Panc1 (cell line): ENCODE data around the gene CAPZA2. TPM values are rescaled to one million over a fixed set of nuclear protein-coding genes. Genes with fewer than 3 reads are reported as not detected.

Experiments
- ATAC-seq: fragments of 200-7000 bp; cut with Tn5 transposase; 2 replicates; pipeline ENCODE4 v1.9.1; 2020; ENCODE audit warnings: mild to moderate bottlenecking, moderate library complexity
- BruUV-seq: library from RNA; stranded (reverse); fragments of 400-500 nt; replicated peaks from 2 replicates; lab custom pipeline; 2021; lab: Mats Ljungman, UMichigan
- CTCF ChIA-PET: fragments of 300-600 bp; sonication (Branson Sonifier 250); formaldehyde crosslinking; loops from one replicate; lab custom pipeline; 2022; ENCODE audit warnings: antibody characterized with exemption; lab: Charles Lee
- POLR2A ChIA-PET: fragments of 300-600 bp; sonication (Branson Sonifier 250); formaldehyde crosslinking; loops from one replicate; lab custom pipeline; 2022; ENCODE audit warnings: antibody characterized with exemption; lab: Charles Lee
- DNase-seq: peaks from one replicate; pipeline ENCODE4 v3.0.0-alpha.2; 2010; ENCODE audit warnings: low read depth, low spot score
- H3K27ac ChIP-seq: 2 replicates; pipeline ENCODE4 v1.5.1; 2011; ENCODE audit warnings: mild to moderate bottlenecking, low read length, inconsistent platforms
- H3K27me3 ChIP-seq: fragments of 200-500 bp; sonication (Bioruptor generic); 2 replicates; pipeline ENCODE4 v1.6.0; 2014; ENCODE audit warnings: low read length, inconsistent platforms; ENCODE audit not compliant: control insufficient read depth, insufficient read depth
- H3K36me3 ChIP-seq: fragments of 200-500 bp; sonication (Bioruptor generic); 2 replicates; pipeline ENCODE4 v1.5.1; 2014; ENCODE audit warnings: inconsistent platforms, mild to moderate bottlenecking, low read length, moderate library complexity; ENCODE audit not compliant: control insufficient read depth, insufficient read depth
- H3K4me1 ChIP-seq: 2 replicates; pipeline ENCODE4 v1.5.1; 2011; ENCODE audit warnings: inconsistent platforms, mild to moderate bottlenecking, low read length, moderate library complexity; ENCODE audit not compliant: control insufficient read depth, insufficient read depth
- H3K4me3 ChIP-seq, 2 experiments: 2 replicates each; pipeline ENCODE4 v1.5.1; 2011 to 2012; ENCODE audit warnings: low read depth in 2 of 2, low read length in 2 of 2, mild to moderate bottlenecking in 2 of 2, inconsistent platforms in 1 of 2, moderate library complexity in 1 of 2
- H3K9me3 ChIP-seq: fragments of 200-500 bp; sonication (Bioruptor generic); 2 replicates; pipeline ENCODE4 v1.5.1; 2014; ENCODE audit warnings: low read depth, mild to moderate bottlenecking, inconsistent platforms, low read length, moderate library complexity; ENCODE audit not compliant: control insufficient read depth, insufficient read depth
- POLR2AphosphoS5 ChIP-seq: IDR thresholded peaks from 2 replicates; pipeline ENCODE4 v1.6.1; 2012; ENCODE audit warnings: mild to moderate bottlenecking, low read depth, low read length, moderate library complexity
- SIN3A ChIP-seq: IDR thresholded peaks from 2 replicates; pipeline ENCODE4 v1.6.1; 2012; ENCODE audit warnings: low read depth, mild to moderate bottlenecking, low read length, moderate library complexity, borderline replicate concordance; ENCODE audit not compliant: insufficient read depth
- TCF7L2 ChIP-seq: IDR thresholded peaks from 2 replicates; pipeline ENCODE4 v1.6.1; 2011; ENCODE audit warnings: mild to moderate bottlenecking, low read depth, low read length, inconsistent platforms
- in situ Hi-C: cut with HindIII; loops from 2 replicates; pipeline ENCODE4 v1.10.0; 2016; ENCODE audit warnings: low sequenced_read_pairs, low pct_unique_long_range_greater_than_20kb
- intact Hi-C: fragments of 100-400 bp; cut with micrococcal nuclease; formaldehyde crosslinking; loops from one replicate; pipeline ENCODE4 v1.10.0; 2022; ENCODE audit not compliant: unreplicated experiment
- total RNA-seq: library from RNA; stranded (reverse); gene quantifications from one replicate; pipeline ENCODE4 v1.2.1, GENCODE V29; 2021; ENCODE audit not compliant: unreplicated experiment
- TF ChIP-seq, protein P1 (sequence below), 2 experiments: IDR thresholded peaks; 2 replicates each; pipeline ENCODE4 v1.6.1; 2011 to 2012; ENCODE audit warnings: low read depth in 2 of 2, control low read depth in 1 of 2, low read length in 1 of 2, mild to moderate bottlenecking in 1 of 2, moderate library complexity in 1 of 2; ENCODE audit not compliant: insufficient read depth in 1 of 2
- TF ChIP-seq, protein P2 (sequence below): fragments of 450-650 bp; IDR thresholded peaks from 2 replicates; pipeline ENCODE4 v1.5.1; 2017; ENCODE audit warnings: mild to moderate bottlenecking

CAPZA2 gene
- total RNA-seq, 1 experiment from 2014 or later, result 195 TPM

DNA sequence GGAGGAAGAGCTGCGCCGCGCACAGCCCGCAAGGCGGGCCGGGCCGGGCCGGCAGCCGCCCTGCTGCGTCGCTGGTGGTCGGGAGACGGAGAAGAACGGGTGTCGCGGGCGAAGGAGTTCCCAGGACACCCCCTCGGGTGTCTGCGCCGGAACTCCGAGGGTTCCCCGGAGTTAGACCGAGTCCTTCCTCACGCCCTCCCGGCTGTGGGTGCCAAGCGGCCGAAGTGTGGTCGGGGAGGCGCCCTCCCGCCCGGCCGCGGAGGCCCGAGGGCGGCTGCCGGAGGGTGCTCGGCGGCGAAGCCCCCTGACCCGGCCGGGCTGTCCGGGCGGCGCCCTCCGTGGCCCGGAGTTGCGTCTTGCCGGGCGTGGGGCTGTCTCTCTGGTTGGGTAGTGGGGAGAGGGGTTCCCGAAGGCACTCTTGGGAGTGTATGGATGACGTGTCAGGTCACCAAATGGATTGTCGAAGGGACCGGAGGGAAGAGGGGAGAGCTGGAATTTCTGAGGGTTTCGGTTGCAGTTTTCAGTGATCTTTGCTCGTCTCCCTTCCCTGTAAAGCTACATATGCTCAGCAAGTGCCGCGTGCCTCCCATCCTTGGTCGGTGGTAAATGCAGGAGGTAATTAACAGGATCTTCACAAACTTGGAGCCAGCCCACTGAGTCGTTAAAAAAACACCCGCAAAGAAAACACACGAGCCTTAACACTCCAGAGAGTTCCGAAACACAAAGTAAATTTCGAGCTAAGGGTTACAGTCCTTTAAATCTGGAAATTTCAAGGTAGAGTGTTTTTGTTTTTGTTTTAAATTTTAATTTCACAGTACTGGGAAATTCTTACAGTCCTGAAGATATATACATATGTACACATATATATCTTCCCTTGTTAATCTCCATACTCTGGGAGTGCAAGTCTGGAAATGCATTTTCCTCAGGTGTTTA lies 91.8 kb downstream of the CAPZA2 start:
- peak; percentile 75 for ATAC-seq
- Histone ChIP-seq H3K36me3 (no peaks in the 10 kb centered on the region; the same call in 1 of the 2 replicates), H3K27ac (peak overlapping the region; percentile 88), H3K4me3 (peak overlapping the region; percentile 87 to 91), H3K4me1 (peaks cover 38% of the 10 kb centered on the region), H3K9me3 (no peaks in the 10 kb centered on the region), H3K27me3 (no peaks in the 10 kb centered on the region)
- CTCF ChIA-PET, result no interaction called here
- in situ Hi-C loops (no loop called here), intact Hi-C loops (loop anchor here (5.0 kb wide), 1 partner anchor 58 kb away; no protein-coding TSS in a partner anchor)
- peak; percentile 36 for DNase-seq
- BruUV-seq, result no TSS peak
- POLR2A ChIA-PET, result no interaction called here
- 0 out of 2 replicates have a peak, but pooled peaks have one; percentile 73 for TF ChIP-seq SIN3A
- peak; percentile 33; the same call in 1 of the 2 replicates for TF ChIP-seq POLR2AphosphoS5
- TF ChIP-seq TCF7L2, result no peak

DNA sequence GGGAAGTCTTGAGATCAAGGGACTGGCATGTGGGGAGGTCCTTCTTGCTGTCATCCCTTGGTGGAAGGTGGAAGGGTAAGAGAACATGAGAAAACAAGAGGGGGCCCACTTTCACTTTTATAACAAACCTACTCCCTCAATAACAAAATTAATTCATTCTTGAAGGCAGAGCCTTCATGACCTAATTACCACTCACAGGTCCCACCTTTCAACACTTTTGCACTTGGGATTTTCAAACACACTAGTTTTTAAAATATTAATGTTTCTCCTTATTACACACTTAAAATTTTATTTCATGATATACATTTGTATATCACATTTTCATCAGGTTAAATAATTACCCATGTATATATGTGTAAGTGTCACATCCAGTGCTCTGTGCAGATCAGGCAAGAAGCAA lies 93.0 kb downstream of the CAPZA2 start:
- Histone ChIP-seq H3K4me3 (peak overlapping the region; percentile 87 to 91; a peak in 2 of 4 replicates), H3K27me3 (no peaks in the 10 kb centered on the region), H3K9me3 (no peaks in the 10 kb centered on the region), H3K4me1 (peaks cover 38% of the 10 kb centered on the region), H3K36me3 (no peaks in the 10 kb centered on the region; the same call in 1 of the 2 replicates), H3K27ac (peak overlapping the region; percentile 88)
- POLR2A ChIA-PET, result no interaction called here
- intact Hi-C loops (no loop called here), in situ Hi-C loops (no loop called here)
- BruUV-seq, result no TSS peak
- ATAC-seq (no peak), DNase-seq (no peak)
- CTCF ChIA-PET, result no interaction called here
- TF ChIP-seq SIN3A (no peak), TCF7L2 (no peak), POLR2AphosphoS5 (no peak)
- TF ChIP-seq, protein P1, sequence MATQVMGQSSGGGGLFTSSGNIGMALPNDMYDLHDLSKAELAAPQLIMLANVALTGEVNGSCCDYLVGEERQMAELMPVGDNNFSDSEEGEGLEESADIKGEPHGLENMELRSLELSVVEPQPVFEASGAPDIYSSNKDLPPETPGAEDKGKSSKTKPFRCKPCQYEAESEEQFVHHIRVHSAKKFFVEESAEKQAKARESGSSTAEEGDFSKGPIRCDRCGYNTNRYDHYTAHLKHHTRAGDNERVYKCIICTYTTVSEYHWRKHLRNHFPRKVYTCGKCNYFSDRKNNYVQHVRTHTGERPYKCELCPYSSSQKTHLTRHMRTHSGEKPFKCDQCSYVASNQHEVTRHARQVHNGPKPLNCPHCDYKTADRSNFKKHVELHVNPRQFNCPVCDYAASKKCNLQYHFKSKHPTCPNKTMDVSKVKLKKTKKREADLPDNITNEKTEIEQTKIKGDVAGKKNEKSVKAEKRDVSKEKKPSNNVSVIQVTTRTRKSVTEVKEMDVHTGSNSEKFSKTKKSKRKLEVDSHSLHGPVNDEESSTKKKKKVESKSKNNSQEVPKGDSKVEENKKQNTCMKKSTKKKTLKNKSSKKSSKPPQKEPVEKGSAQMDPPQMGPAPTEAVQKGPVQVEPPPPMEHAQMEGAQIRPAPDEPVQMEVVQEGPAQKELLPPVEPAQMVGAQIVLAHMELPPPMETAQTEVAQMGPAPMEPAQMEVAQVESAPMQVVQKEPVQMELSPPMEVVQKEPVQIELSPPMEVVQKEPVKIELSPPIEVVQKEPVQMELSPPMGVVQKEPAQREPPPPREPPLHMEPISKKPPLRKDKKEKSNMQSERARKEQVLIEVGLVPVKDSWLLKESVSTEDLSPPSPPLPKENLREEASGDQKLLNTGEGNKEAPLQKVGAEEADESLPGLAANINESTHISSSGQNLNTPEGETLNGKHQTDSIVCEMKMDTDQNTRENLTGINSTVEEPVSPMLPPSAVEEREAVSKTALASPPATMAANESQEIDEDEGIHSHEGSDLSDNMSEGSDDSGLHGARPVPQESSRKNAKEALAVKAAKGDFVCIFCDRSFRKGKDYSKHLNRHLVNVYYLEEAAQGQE (IDR thresholded peaks at IDR 0.05; ENCODE audit: insufficient read depth in 1 of 2, low read depth in 2 of 2, low read length in 1 of 2), result no peak
- TF ChIP-seq, protein P2, sequence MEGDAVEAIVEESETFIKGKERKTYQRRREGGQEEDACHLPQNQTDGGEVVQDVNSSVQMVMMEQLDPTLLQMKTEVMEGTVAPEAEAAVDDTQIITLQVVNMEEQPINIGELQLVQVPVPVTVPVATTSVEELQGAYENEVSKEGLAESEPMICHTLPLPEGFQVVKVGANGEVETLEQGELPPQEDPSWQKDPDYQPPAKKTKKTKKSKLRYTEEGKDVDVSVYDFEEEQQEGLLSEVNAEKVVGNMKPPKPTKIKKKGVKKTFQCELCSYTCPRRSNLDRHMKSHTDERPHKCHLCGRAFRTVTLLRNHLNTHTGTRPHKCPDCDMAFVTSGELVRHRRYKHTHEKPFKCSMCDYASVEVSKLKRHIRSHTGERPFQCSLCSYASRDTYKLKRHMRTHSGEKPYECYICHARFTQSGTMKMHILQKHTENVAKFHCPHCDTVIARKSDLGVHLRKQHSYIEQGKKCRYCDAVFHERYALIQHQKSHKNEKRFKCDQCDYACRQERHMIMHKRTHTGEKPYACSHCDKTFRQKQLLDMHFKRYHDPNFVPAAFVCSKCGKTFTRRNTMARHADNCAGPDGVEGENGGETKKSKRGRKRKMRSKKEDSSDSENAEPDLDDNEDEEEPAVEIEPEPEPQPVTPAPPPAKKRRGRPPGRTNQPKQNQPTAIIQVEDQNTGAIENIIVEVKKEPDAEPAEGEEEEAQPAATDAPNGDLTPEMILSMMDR, result no peak
